GM19455 (cell line): Measurements from ENCODE around the gene IRAK2.
"Not testable (repeated sequence)": the region's sequence is repeated elsewhere in the genome, so short reads cannot be mapped to it uniquely, and the experiment has no call there.

ENCODE experiments used
- ATAC-seq: cut with Tn5 transposase; IDR thresholded peaks from one replicate; pipeline ENCODE4 v1.9.1; 2021; ENCODE audit not compliant: unreplicated experiment

IRAK2 gene, protein sequence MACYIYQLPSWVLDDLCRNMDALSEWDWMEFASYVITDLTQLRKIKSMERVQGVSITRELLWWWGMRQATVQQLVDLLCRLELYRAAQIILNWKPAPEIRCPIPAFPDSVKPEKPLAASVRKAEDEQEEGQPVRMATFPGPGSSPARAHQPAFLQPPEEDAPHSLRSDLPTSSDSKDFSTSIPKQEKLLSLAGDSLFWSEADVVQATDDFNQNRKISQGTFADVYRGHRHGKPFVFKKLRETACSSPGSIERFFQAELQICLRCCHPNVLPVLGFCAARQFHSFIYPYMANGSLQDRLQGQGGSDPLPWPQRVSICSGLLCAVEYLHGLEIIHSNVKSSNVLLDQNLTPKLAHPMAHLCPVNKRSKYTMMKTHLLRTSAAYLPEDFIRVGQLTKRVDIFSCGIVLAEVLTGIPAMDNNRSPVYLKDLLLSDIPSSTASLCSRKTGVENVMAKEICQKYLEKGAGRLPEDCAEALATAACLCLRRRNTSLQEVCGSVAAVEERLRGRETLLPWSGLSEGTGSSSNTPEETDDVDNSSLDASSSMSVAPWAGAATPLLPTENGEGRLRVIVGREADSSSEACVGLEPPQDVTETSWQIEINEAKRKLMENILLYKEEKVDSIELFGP

DNA sequence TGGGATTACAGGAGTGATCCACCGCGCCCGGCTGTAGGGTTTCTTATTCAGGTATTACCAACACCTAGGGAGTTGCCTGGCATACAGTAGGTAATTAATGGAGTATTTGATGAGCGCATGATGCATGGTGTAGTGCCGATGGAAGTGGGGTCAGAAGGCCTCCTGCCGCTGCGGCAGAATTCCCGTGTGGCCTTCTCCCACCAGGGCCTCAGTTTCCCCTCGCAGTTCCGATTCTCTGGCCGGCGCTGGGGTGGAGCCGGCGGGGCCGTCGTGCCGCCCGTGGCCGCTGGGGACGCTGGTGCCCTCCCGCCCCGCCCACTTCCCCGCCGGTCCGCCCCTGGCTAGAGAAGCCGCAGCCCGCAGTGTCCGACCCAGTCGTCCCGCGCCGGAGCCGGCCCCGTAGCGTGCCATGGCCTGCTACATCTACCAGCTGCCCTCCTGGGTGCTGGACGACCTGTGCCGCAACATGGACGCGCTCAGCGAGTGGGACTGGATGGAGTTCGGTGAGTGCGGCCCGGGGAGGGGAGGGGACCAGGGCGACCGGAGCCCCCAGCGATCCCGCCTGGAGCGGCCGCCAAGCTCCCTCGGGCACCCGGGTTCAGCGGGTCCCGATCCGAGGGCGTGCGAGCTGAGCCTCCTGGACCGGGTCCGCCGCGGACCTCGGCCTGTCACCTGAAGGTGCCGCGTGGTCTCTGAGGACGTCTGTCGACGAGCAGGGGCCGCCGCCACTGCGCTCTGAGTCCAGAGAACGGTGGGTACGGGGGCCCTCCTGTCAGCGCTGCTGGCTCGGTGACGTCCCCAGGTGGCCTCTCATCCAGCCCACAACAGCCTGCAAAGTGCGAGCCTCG lies at the start of gene IRAK2:
Gene IRAK2, plus strand, starts transcription at position 374 of the 848 bp plus-strand sequence. Its CDS starts 36 bp downstream, at position 410.
- peak; percentile 90 for ATAC-seq

DNA sequence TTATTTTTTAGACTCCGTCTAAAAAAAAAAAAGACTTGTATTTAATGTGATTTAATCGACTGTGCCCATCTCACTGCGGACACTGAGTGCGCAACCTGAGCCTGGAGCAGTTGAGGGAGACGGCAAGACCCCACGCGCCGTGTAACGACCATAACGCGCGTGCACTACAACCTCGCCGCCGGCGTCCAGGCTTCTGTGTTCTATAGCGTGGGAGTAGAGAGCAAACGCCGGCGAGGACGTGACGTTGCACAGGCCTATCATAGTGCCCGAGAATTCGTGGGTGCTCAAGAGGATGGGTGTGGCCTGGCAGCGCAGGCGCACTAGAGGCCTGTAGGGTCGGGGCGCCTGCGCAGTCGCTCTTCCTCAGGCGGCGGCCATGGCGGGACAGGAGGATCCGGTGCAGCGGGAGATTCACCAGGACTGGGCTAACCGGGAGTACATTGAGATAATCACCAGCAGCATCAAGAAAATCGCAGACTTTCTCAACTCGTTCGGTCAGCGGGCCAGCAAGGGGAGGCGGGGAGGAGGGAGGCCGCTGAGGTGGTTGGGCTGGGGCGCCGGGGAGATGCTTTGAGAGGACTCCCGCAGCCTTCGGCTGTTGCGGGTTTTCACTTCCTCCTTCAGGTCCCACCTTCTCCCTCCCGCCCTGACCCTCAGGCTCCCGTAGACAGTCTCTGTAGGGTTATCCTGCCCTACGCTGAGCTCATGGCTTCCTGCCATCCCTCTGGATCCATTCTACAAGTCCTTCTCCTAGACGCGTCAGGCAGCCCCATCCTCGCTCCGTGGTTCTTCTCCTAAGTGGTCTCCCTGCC lies 49.2 kb upstream of the IRAK2 start, which contains the start of gene BRK1:
Gene BRK1, plus strand, starts transcription at position 350 of the 812 bp plus-strand sequence. Its CDS starts 27 bp downstream, at position 377.
- ATAC-seq, result peak; percentile 90

DNA sequence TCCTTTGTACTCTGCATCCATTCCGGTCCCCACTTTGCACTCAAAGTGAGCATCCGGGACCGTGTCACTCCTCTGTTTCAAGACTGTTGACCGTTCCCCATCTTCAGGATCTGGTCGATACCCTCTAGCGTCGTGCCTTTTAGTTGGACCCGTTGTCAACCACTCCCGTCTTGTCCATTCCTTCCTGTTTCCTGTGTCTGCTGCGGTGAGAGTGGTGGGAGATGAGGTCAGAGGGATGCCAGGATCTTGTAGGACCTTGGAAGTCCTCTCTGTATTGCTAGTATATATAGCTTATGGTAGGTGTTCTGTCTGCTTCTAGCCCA lies 48.6 kb upstream of the IRAK2 start:
- ATAC-seq, result peak; percentile 8

DNA sequence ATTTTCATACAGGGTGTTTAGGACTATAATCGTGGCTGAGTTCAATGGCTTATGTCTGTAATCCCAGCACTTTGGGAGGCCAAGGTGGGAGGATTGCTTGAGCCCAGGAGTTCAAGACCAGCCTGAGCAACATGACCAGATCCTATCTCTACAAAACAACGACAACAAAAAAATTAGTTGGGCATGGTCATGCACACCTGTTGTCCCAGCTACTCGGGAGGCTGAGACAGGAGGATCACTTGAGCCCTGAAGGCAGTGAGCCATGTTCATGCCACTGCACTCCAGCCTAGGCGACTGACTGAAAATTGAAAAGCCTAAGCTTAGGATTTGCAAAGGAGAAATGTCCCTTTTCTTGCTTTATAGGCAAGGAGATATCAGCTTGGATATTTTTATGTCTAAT lies 47.8 kb upstream of the IRAK2 start:
- ATAC-seq, result no peak

DNA sequence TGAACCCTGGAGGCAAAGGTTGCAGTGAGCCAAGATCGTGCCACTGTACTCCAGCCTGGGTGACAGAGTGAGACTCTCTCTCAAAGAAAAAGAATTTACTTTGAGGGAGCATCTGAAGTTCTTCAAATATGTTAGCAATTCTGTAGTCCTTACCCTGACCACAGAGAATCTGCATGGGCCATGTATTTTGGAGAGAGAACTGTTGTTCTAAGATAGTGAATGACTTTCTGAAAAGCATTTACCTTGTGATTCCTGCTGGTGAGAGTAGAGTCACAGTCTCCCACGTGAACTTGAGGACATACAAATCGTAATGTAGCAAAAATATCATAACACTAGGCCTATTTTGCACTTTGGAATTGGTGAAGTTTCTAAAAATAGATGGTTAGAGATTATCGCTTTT lies 45.3 kb upstream of the IRAK2 start:
- no peak for ATAC-seq

DNA sequence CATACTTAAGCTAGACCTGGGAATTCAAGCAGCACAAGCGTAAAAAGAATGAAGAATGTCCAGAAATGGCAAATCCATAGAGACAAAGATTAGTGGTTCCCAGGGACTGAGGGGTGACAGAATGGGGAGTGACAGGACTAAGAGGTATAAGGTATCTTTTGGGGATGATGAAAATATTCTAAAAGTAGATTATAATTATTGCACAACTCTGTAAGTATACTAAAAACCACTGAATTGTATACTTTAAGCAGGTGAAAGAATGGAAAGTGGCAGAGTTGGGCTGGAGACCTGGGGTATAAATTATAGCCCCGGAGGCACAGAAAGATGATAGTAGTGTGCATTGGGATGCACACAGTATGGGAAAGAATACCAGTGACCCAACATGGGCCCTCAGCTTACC lies 43.7 kb upstream of the IRAK2 start:
- no peak for ATAC-seq

DNA sequence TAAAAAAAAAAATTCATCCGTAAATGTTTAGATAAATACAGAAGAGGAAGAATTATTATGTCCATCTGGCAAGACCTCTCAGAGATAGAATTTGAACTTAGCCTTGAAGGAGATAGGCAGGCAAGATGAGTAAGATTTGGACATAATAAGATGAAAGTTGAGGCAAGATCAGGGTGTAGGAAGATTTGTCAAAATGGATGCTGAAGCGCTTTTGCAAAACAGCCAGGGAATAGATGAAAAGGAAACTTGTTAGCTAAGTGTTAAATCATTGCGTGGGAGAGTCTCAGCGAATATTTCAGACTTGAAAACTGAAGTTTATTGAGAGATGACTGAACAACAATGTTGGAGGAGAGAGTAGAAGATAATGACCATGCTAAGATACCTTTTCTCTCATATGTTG lies 42.0 kb upstream of the IRAK2 start:
- ATAC-seq, result no peak

DNA sequence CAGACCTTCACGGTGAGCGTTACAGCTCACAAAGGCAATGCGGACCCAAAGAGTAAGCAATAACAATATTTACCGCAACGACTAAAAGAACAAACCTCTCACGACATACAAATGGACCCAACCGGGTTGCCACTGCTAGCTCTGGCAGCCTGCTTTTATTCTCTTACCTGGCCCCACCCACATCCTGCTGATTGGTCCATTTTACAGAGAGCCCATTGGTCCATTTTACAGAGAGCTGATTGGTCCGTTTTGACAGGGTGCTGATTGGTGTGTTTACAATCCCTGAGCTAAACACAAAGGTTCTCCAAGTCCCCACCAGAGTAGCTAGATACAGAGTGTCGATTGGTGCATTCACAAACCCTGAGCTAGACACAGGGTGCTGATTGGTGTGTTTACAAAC lies 28.8 kb upstream of the IRAK2 start:
- ATAC-seq, result not testable (repeated sequence)

DNA sequence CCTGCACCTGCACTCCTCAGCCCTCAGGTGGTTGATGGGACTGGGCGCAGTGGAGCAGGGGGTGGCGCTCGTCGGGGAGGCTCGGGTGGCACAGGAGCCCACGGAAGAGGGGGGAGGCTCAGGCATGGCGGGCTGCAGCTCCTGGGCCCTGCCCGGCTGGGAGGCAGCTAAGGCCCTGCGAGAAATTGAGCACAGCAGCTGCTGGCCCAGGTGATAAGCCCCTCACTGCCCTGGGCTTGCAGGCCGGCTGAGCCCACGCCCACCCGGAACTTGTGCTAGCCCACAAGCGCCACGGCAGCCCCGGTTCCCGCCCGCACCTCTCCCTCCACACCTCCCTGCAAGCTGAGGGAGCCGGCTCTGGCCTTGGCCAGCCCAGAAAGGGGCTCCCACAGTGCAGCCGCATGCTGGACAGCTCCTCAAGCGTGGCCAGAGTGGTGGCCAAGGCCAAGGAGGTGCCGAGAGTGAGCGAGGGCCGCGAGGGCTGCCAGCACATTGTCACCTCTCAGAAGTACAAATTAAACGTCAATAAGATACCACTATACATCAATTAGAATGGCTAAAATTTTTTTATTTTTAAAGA lies 28.2 kb upstream of the IRAK2 start:
- ATAC-seq, result no peak

DNA sequence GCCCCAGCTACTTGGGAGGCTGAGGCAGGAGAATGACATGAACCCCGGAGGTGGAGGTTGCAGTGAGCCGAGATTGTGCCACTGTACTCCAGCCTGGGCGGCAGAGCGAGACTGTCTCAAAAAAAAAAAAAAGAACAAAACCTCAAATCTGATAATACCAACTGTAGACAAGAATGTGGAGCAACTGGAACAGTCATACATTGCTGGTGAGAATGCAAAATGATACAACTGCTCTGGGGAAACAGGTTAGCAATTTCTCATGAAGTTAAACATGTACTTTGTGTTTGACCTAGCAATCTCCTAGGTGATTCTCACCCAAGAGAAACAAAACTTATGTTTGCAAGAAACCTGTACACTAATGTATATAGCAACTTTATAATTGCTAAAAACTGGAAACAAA lies 27.5 kb upstream of the IRAK2 start:
- no peak for ATAC-seq

DNA sequence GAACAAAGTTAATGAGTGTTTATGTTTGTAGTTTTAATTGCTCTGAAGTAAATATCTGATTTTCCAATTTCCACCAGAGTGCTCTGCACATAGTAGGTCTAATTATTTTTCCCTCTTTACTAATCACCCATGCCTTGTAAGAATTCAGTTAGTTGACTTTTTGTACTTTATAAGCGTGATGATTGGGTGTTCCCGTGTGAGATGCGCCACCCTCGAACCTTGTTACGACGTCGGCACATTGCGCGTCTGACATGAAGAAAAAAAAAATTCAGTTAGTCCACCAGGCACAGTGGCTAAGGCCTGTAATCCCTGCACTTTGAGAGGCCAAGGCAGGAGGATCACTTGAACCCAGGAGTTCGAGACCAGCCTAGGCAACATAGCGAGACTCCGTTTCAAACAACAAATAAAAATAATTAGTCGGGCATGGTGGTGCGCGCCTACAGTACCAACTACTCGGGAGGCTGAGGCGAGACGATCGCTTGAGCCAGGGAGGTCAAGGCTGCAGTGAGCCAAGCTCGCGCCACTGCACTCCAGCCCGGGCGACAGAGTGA lies 23.6 kb upstream of the IRAK2 start:
- ATAC-seq, result no peak

DNA sequence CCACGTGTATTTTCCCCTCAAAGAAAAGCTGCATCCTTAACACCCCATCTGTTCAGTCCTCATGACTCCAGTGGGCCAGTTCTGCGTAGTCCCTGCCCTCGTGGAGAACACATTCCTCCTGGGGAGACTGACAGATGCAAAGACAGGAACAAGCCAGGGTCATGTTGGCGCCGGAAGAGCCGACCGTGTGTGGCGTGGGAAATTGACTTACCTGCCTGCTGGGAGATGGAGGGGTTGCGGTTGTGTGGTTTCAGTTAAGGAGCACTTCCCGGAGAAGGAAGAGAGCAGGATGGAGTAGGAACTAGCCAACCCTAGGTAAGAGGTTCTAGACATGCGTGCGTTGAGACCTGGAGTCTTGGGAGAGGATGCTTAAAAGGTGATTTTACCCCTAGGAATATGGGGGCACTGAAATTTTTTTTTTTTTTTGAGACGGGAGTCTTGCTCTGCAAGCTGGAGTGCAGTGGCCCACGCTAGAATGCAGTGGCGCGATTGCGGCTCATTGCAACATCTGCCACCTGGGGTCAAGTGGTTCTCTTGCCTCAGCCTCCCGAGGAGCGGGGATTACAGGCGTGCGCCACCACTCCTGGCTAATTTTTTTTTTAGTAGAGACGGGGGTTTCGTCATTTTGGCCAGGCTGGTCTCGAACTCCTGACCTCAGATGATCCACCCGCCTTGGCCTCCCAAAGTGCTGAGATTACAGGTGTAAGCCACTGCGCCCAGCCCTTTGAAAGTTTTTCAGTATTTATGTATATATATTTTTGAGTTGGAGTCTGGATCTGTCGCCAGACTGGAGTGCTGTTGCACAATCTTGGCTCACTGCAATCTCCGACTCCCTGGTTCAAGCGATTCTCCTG lies 21.8 kb upstream of the IRAK2 start:
- no peak for ATAC-seq

DNA sequence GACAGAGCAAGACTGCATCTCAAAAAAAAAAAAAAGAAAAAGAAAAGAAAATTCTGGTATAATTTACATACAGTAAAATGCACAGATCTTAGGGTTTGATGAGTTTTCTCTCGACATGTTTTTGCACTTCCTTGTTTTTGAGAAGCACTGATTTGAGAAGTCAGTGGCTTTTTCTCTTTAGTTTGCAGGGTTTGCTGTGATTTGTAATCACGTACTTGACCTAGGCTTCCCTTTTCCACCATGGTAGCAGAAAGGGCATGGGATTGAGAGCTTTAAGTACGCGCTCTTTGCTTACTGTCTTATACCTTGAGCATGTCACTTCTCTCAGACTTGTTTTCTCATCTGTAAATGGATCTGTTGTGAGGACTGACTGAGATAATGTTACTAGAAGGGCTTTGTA lies 19.0 kb upstream of the IRAK2 start:
- ATAC-seq, result no peak

DNA sequence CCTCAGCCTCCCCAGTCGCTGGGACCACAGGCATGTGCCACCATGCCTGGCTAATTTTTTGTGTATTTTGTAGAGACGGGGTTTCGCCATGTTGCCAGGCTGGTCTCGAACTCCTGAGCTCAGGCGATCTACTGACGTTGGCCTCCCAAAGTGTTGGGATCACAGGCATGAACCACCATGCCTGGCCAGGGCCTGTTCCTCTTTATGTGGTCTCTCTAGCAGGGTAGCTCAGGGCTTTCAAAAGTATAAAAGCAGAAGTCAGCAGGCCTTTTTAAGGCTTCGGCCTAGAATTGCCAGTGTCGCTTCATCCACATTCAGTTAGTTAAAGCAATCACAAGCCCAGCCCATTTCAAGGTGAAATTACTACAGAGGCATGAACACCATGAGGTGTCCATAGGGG lies 15.5 kb upstream of the IRAK2 start:
- no peak for ATAC-seq

DNA sequence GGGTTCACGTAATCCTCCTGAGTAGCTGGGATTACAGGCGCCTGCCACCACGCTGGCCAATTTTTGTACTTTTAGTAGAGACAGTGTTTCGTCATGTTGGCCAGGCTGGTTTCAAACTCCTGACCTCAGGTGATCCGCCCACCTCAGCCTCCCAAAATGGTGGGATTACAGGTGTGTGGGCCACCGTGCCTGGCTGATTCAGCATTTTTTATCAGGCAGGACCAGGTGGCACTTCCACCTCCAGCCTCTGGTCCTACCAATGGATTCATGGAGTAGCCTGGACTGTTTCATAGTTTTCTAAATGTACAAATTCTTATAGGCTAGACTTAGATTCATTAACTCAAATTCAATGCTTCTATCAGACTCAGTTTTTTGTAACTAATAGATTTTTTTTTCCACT lies 13.7 kb upstream of the IRAK2 start:
- no peak for ATAC-seq

DNA sequence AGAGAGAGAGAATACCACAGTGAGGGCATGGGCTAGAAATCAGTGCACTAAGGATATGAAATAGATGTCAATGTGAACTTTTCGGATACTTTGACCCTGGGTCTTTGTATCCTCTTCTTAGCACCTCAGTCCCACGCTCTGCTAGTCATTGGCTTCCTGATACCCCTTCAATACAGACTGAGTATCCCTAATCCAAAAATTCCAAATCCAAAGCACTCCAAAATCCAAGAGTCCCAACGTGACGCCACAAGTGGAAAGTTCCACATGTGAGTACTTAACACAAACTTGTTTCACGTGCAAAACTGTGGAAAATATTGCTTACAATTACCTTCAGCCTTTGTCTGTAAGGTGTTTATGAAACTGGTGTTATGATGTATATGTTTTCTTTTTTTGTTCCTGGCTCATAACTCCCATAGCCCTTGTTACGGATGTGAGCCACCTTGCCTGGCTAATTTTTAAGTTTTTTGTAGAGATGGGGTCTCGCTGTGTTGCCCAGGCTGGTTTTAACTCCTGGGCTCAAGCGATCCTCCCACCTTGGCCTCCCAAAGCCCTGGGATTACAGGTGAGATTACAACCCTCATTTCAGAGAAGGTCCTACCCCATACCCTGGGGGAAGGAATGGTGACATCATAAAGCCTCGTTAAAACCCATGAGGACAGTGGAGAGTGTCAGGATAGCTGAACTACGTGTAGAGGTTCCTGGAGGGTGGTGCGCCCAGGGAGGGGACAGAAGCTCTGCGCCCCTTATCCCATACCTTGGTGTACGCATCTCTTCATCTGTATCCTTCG lies 10.2 kb upstream of the IRAK2 start:
- ATAC-seq, result no peak

DNA sequence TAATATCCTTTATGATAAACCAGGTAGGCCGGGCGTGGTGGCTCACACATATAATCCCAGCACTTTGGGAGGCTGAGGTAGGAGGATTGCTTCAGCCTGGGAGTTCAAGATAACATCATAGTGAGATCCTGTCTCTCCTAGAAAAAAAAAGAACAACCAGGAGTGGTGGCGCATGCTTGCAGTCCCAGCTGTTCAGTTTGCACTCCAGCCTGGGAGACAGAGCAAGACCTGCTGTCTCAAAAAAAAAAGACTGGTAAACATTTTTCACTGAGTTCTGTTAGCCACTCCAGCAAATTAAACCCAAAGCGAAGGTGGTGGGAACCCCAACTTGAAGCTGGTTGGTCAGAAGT lies 9.6 kb upstream of the IRAK2 start:
- ATAC-seq, result no peak

DNA sequence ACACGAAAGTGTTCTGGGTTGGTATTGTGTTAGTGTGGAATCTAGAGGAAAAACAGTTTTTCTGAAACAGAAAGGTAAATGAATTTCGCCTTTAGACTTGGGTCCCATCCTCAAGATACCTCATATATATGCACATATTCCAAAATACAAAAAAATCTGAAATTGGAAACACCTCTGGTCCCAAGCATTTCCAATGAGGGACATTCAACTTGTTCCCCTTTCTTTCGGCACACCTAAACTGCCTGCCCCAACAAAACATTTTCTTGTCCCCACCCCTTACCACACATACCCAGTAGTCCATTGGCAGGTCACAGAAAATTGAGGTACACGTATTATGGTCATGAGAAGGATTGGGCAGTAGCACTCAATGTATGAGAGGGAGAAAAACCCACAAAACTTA lies 9.1 kb upstream of the IRAK2 start:
- no peak for ATAC-seq

DNA sequence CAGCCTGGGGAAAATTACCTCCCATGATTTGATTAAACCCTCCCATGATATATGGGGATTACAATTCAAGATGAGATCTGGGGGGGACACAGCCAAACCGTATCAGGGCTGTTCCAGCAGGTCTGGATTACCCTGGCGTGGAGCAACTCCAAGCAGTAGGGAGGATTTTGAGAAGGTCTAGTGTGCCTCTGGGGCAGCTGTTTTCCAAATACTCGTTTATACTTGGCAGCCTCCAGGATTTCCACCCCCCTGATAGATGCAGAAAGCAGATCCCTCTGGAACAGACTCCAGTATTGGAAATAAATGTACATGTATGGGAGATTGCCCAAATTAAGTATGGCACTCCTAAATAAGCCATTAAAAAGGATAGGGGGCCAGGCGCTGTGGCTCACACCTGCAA lies 7.7 kb upstream of the IRAK2 start:
- ATAC-seq, result no peak
